ENCODE data around the gene SMARCC1. TPM values are rescaled to one million over a fixed set of nuclear protein-coding genes. Genes with fewer than 3 reads are reported as not detected.
"Not testable (repeated sequence)": the region's sequence is repeated elsewhere in the genome, so short reads cannot be mapped to it uniquely, and the experiment has no call there.

SMARCC1 gene
- total RNA-seq (ENCODE audit: low replicate concordance): 42.7 and 44.5 TPM in 2 replicates

GRCh38 chr3:47781685-47782445, at the start of gene SMARCC1:
Gene SMARCC1 (minus strand): TSS chr3:47781893. CDS start chr3:47781797, 96 bp downstream.
- DNase-seq (ENCODE audit: low read depth): peak; percentile 96
- TF ChIP-seq CTCF (IDR thresholded peaks at IDR 0.05; ENCODE audit: insufficient read depth, low read length): peak; percentile 1
- peak within 1 kb of the TSS; percentile 93 for H3K4me3 ChIP-seq (ENCODE audit: low read depth, low read length)

- H3K4me3 ChIP-seq (ENCODE audit: low read depth, low read length); DNase-seq (ENCODE audit: low read depth): not testable (repeated sequence)
These were observed 47.8 kb upstream of the SMARCC1 start for GRCh38 chr3:47829482-47829881.

DNA sequence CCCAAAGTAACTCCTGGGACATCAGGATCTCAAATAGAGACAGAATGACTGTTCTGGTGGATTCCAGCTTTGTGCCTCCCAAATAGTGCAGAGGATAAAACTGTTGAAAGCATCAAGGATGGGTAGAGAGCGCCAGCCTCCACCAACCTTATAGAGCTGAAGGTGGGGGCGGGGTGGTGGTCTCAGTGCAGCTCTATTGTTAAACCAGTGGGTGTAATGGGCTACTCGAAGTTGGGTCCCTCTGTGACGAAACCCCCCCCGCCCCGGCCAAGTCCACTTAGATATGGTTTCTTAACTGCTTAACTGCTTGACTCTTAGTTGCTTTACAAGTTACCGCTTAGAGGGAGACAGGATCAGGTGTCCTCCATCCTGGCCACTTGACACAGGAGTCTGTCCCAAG, 43.9 kb upstream of the SMARCC1 start:
- no peak for DNase-seq (ENCODE audit: low read depth)
- TF ChIP-seq CTCF (IDR thresholded peaks at IDR 0.05; ENCODE audit: insufficient read depth, low read length): no peak
- peak overlapping the region; percentile 78 for H3K4me3 ChIP-seq (ENCODE audit: low read depth, low read length)

GRCh38 chr3:47824541-47825473, 43.1 kb upstream of the SMARCC1 start:
- H3K4me3 ChIP-seq (ENCODE audit: low read depth, low read length): peak overlapping the region; percentile 78

DNA sequence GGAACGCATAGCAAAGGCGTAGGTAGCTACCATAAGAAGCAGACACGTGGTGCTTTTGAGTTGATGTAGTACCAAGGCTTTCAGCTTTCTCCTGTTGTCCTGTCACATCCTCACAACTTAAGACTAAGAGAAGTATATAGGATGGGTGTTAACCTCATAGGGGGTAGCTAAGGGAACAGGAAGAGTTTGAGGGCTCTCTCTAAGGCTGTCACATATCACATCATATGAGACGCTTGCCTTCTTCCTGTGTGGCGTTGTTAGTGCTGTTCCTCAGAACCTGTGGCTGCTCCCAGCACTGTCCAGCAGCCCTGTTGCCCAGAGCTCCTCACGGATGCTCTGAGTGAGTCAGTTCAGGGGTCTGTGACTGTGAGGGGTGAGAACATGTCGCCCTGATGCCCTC, 35.9 kb upstream of the SMARCC1 start:
- DNase-seq (ENCODE audit: low read depth): no peak
- no peak for TF ChIP-seq CTCF (IDR thresholded peaks at IDR 0.05; ENCODE audit: insufficient read depth, low read length)
- no peak overlapping the region for H3K4me3 ChIP-seq (ENCODE audit: low read depth, low read length)

More at GRCh38 chr3:47824541-47825473, 43.1 kb upstream of the SMARCC1 start:
- peak; percentile 78 for DNase-seq (ENCODE audit: low read depth)
- TF ChIP-seq CTCF (IDR thresholded peaks at IDR 0.05; ENCODE audit: insufficient read depth, low read length): peak; percentile 58

GRCh38 chr3:47813551-47814177, 32.0 kb upstream of the SMARCC1 start:
- no peak for DNase-seq (ENCODE audit: low read depth)
- no peak for TF ChIP-seq CTCF (IDR thresholded peaks at IDR 0.05; ENCODE audit: insufficient read depth, low read length)
- no peak overlapping the region for H3K4me3 ChIP-seq (ENCODE audit: low read depth, low read length)

All from fibroblast of the aortic adventitia (primary cell).